Fibroblast of lung (primary cell): ENCODE results near the gene DOC2A.

Experiments
- EZH2 ChIP-seq: IDR thresholded peaks from 2 replicates; pipeline ENCODE4 v1.5.1; 2012; ENCODE audit warnings: low read length, control low read depth, mild to moderate bottlenecking; ENCODE audit errors: missing control alignments
- TF ChIP-seq, protein P1 (sequence below), 2 donors: IDR thresholded peaks in 1 of 2; conservative IDR thresholded peaks in 1 of 2; 1 replicate in 1 of 2; 2 replicates in 1 of 2; pipeline ENCODE4 v1.5.1; 2011 to 2012; ENCODE audit warnings: low read length in 2 of 2, control low read depth in 1 of 2, inconsistent platforms in 1 of 2, low read depth in 1 of 2, mild to moderate bottlenecking in 1 of 2

- TF ChIP-seq EZH2, result no peak
- TF ChIP-seq, protein P1, sequence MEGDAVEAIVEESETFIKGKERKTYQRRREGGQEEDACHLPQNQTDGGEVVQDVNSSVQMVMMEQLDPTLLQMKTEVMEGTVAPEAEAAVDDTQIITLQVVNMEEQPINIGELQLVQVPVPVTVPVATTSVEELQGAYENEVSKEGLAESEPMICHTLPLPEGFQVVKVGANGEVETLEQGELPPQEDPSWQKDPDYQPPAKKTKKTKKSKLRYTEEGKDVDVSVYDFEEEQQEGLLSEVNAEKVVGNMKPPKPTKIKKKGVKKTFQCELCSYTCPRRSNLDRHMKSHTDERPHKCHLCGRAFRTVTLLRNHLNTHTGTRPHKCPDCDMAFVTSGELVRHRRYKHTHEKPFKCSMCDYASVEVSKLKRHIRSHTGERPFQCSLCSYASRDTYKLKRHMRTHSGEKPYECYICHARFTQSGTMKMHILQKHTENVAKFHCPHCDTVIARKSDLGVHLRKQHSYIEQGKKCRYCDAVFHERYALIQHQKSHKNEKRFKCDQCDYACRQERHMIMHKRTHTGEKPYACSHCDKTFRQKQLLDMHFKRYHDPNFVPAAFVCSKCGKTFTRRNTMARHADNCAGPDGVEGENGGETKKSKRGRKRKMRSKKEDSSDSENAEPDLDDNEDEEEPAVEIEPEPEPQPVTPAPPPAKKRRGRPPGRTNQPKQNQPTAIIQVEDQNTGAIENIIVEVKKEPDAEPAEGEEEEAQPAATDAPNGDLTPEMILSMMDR (conservative IDR thresholded peaks at IDR 0.05 in 1 of 2, IDR thresholded peaks at IDR 0.05 in 1 of 2; ENCODE audit: low read depth in 1 of 2, low read length in 2 of 2), result no peak
Observed at GRCh38 chr16:30030841-30031413, 20.1 kb upstream of the DOC2A start, which contains the start of gene TLCD3B.
